MCF 10A (cell line): ENCODE measurements around the gene DGKD. TPM values are rescaled to one million over a fixed set of nuclear protein-coding genes. Genes with fewer than 3 reads are reported as not detected.

ENCODE experiments used
- BruUV-seq: library from RNA; stranded (reverse); fragments of 400-500 nt; replicated peaks from 2 replicates; lab custom pipeline; 2021; lab: Mats Ljungman, UMichigan
- CTCF ChIA-PET: fragments of 300-600 bp; sonication (Branson Sonifier 250); formaldehyde crosslinking; extraction: SDS; loops from one replicate; lab custom pipeline; 2021; ENCODE audit warnings: antibody characterized with exemption, inconsistent platforms; lab: Yijun Ruan, JAX
- POLR2A ChIA-PET: fragments of 300-600, 350-650 bp; sonication (Branson Sonifier 250); formaldehyde crosslinking; extraction: SDS; loops from one replicate; lab custom pipeline; 2020; ENCODE audit warnings: antibody characterized with exemption, inconsistent platforms; lab: Yijun Ruan, JAX
- DNase-seq: peaks from one replicate; pipeline ENCODE4 v3.0.0-alpha.2; 2018; ENCODE audit not compliant: unreplicated experiment
- H3K27ac Mint-ChIP-seq: one replicate; pipeline ENCODE4 v1.8.0; 2022; ENCODE audit warnings: mild to moderate bottlenecking, low read depth, mixed read lengths; ENCODE audit not compliant: unreplicated experiment
- H3K27me3 Mint-ChIP-seq: one replicate; pipeline ENCODE4 v1.8.0; 2022; ENCODE audit warnings: mixed read lengths; ENCODE audit not compliant: insufficient read depth, unreplicated experiment
- H3K36me3 Mint-ChIP-seq: one replicate; pipeline ENCODE4 v1.8.0; 2022; ENCODE audit warnings: mild to moderate bottlenecking, moderate library complexity, mixed read lengths; ENCODE audit not compliant: insufficient read depth, unreplicated experiment
- H3K4me1 Mint-ChIP-seq: one replicate; pipeline ENCODE4 v1.8.0; 2022; ENCODE audit warnings: mixed read lengths; ENCODE audit not compliant: insufficient read depth, unreplicated experiment
- H3K4me3 Mint-ChIP-seq: one replicate; pipeline ENCODE4 v1.8.0; 2022; ENCODE audit warnings: mild to moderate bottlenecking, moderate library complexity, mixed read lengths; ENCODE audit not compliant: unreplicated experiment
- H3K9me3 Mint-ChIP-seq: one replicate; pipeline ENCODE4 v1.8.0; 2022; ENCODE audit warnings: mixed read lengths; ENCODE audit not compliant: unreplicated experiment
- CTCF ChIP-seq: fragments of 200-600 bp; IDR thresholded peaks from one replicate; pipeline ENCODE4 v1.8.0; 2022; ENCODE audit warnings: antibody characterized with exemption, mild to moderate bottlenecking; ENCODE audit not compliant: unreplicated experiment
- intact Hi-C: fragments of 100-400 bp; cut with micrococcal nuclease; formaldehyde crosslinking; loops from 2 replicates; pipeline ENCODE4 v1.14.1; 2022
- total RNA-seq: library from RNA; stranded (reverse); gene quantifications from 2 replicates; pipeline ENCODE4 v1.2.3, GENCODE V29; 2022

Gene DGKD
- total RNA-seq, 1 experiment from 2014 or later: 59.1 TPM

- CTCF ChIA-PET: interaction anchor here (0.6 to 0.8 kb wide), 2 partner anchors 33 to 388 kb away, joined by 3 to 4 read pairs; no protein-coding TSS in a partner anchor
- BruUV-seq: no TSS peak
- H3K27me3 Mint-ChIP-seq: no peaks in the 10 kb centered on the region
- no peak for DNase-seq
- intact Hi-C loops: no loop called here
- H3K4me1 Mint-ChIP-seq: peaks cover 25% of the 10 kb centered on the region
- H3K27ac Mint-ChIP-seq: no peak overlapping the region
- no peak overlapping the region for H3K4me3 Mint-ChIP-seq
- peaks cover 17% of the 10 kb centered on the region for H3K9me3 Mint-ChIP-seq
- H3K36me3 Mint-ChIP-seq: peaks cover 9% of the 10 kb centered on the region
- POLR2A ChIA-PET: interaction anchor here (0.6 to 1.3 kb wide), 3 partner anchors 9 to 23 kb away, joined by 3 to 5 read pairs (median 4); no protein-coding TSS in a partner anchor
- no peak for TF ChIP-seq CTCF
Measured at GRCh38 chr2:233410196-233410760, 56.0 kb downstream of the DGKD start.

DNA sequence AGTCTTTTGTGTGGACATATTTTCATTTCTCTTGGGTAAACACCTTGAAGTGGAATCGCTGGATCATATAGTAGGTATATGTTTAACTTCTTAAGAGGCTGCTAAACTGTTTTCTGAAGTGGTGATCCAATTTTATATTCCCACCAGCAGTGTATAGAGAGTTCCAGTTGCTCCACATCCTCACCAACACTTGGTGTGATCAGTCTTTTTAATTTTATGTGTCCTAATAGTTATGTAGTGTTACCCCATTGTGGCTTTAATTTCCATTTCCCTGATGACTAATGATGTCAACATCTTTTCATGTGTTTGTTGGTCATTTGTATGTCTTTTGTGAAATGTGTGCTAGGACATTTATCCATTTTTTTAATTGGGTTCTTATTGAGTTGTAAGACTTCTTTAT is 56.9 kb downstream of the DGKD start:
- H3K36me3 Mint-ChIP-seq: peaks cover 6% of the 10 kb centered on the region
- H3K27me3 Mint-ChIP-seq: no peaks in the 10 kb centered on the region
- H3K9me3 Mint-ChIP-seq: peaks cover 17% of the 10 kb centered on the region
- H3K27ac Mint-ChIP-seq: no peak overlapping the region
- no peak for DNase-seq
- H3K4me1 Mint-ChIP-seq: peaks cover 29% of the 10 kb centered on the region
- H3K4me3 Mint-ChIP-seq: no peak overlapping the region
- ChIA-PET CTCF (no interaction called here), POLR2A (interaction anchor here (1.3 kb wide), 1 partner anchor 24 kb away, joined by 4 read pairs; no protein-coding TSS in a partner anchor)
- intact Hi-C loops: no loop called here
- BruUV-seq: no TSS peak
- TF ChIP-seq CTCF: no peak

DNA sequence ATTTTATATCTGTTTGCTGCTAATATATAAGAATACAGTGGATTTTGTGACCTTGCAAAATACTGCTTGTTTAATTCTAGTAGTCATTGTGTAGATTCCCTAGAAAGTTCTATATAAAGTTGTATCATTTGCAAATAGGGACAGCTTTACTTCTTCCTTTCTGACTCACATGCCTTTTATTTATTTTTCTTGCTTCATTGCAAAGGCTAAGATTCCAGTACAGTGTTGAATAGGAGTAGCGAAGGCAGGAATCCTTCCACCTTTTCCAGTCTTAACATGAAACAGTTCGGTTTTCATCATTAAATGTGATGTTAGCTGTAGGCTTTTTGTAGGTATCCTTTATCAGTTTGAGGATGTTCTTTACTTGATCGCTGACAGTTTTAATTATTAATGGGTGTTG is 58.1 kb downstream of the DGKD start:
- no TSS peak for BruUV-seq
- Mint-ChIP-seq H3K4me3 (no peak overlapping the region), H3K9me3 (peaks cover 17% of the 10 kb centered on the region), H3K4me1 (peaks cover 29% of the 10 kb centered on the region), H3K27ac (peak overlapping the region; percentile 91), H3K36me3 (peaks cover 6% of the 10 kb centered on the region), H3K27me3 (no peaks in the 10 kb centered on the region)
- intact Hi-C loops: loop anchor here (2.0 kb wide), 1 partner anchor 14 kb away; no protein-coding TSS in a partner anchor
- CTCF ChIA-PET: interaction anchor here (0.8 kb wide), 1 partner anchor 8 kb away, joined by 4 read pairs; no protein-coding TSS in a partner anchor
- DNase-seq: no peak
- POLR2A ChIA-PET: interaction anchor here (0.6 to 4.3 kb wide), 4 partner anchors 12 to 149 kb away, joined by 3 to 80 read pairs (median 4); no protein-coding TSS in a partner anchor
- no peak for TF ChIP-seq CTCF

- ChIA-PET POLR2A (interaction anchor here (0.6 to 4.3 kb wide), 7 partner anchors 9 to 996 kb away, joined by 3 to 80 read pairs (median 4); no protein-coding TSS in a partner anchor), CTCF (interaction anchor here (0.6 to 2.3 kb wide), 4 partner anchors 9 to 1929 kb away, joined by 4 to 10 read pairs (median 4); no protein-coding TSS in a partner anchor)
- H3K4me1 Mint-ChIP-seq: peaks cover 29% of the 10 kb centered on the region
- peaks cover 17% of the 10 kb centered on the region for H3K9me3 Mint-ChIP-seq
- no TSS peak for BruUV-seq
- intact Hi-C loops: loop anchor here (2.0 kb wide), 1 partner anchor 14 kb away; no protein-coding TSS in a partner anchor
- peak; percentile 55 for DNase-seq
- no peaks in the 10 kb centered on the region for H3K27me3 Mint-ChIP-seq
- H3K27ac Mint-ChIP-seq: peak overlapping the region; percentile 91
- no peak for TF ChIP-seq CTCF
- H3K36me3 Mint-ChIP-seq: peaks cover 6% of the 10 kb centered on the region
- peak overlapping the region; percentile 60 for H3K4me3 Mint-ChIP-seq
Measured at GRCh38 chr2:233413046-233413445, 58.8 kb downstream of the DGKD start.
